Ishikawa (cell line): Measurements from ENCODE around the gene SAV1.

Experiments
- CEBPB ChIP-seq: IDR thresholded peaks from 2 replicates; pipeline ENCODE4 v1.6.1; 2012
- CREB1 ChIP-seq: IDR thresholded peaks from 2 replicates; pipeline ENCODE4 v1.6.1; 2012; ENCODE audit warnings: low read depth
- EGR1 ChIP-seq: IDR thresholded peaks from 2 replicates; pipeline ENCODE4 v1.6.1; 2012
- EP300 ChIP-seq: IDR thresholded peaks from 2 replicates; pipeline ENCODE4 v1.6.1; 2012; ENCODE audit warnings: borderline replicate concordance
- FOXM1 ChIP-seq: IDR thresholded peaks from 2 replicates; pipeline ENCODE4 v1.6.1; 2012; ENCODE audit warnings: low read depth, borderline replicate concordance
- NFIC ChIP-seq: IDR thresholded peaks from 2 replicates; pipeline ENCODE4 v1.6.1; 2012
- RAD21 ChIP-seq: IDR thresholded peaks from 2 replicates; pipeline ENCODE4 v1.6.1; 2012; ENCODE audit warnings: low read depth
- TAF1 ChIP-seq: IDR thresholded peaks from 2 replicates; pipeline ENCODE4 v1.6.1; 2012; ENCODE audit warnings: low read depth, mild to moderate bottlenecking
- TCF12 ChIP-seq: IDR thresholded peaks from 2 replicates; pipeline ENCODE4 v1.6.1; 2012; ENCODE audit warnings: low read depth
- YY1 ChIP-seq: IDR thresholded peaks from 2 replicates; pipeline ENCODE4 v1.6.1; 2012; ENCODE audit warnings: low read depth
- ZBTB7A ChIP-seq: IDR thresholded peaks from 2 replicates; pipeline ENCODE4 v1.6.1; 2012; ENCODE audit warnings: low read depth
- TF ChIP-seq, protein P1 (sequence below): IDR thresholded peaks from 2 replicates; pipeline ENCODE4 v1.6.1; 2012
- TF ChIP-seq, protein P2 (sequence below): IDR thresholded peaks from 2 replicates; pipeline ENCODE4 v1.6.1; 2012
- TF ChIP-seq, protein P3 (sequence below): IDR thresholded peaks from 2 replicates; pipeline ENCODE4 v1.6.1; 2012; ENCODE audit warnings: low read depth, mild to moderate bottlenecking

DNA sequence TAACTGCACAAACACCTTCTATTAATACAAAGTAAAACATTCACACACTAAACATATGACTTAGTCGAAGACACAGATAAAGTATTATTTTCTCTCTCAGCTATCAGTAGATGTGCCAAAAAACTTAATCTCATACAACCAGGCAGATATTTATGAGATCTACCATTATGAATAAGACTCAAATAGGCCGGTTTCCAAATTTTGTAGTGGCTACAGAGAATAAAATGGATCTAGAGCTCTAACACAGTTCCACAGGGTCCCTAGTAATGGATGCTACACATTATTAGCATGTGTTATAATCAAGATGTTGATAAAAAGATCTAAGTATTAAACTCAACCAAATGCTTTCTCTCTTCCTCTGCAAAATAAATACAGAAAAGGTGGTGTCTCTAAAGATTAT is 10.4 kb downstream of the SAV1 start:
- TF ChIP-seq TAF1 (no peak), EP300 (no peak), CEBPB (no peak), RAD21 (no peak), CREB1 (no peak), EGR1 (no peak), FOXM1 (no peak), ZBTB7A (no peak), YY1 (no peak), TCF12 (no peak), NFIC (no peak)
- TF ChIP-seq, protein P1, sequence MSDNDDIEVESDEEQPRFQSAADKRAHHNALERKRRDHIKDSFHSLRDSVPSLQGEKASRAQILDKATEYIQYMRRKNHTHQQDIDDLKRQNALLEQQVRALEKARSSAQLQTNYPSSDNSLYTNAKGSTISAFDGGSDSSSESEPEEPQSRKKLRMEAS = no peak
- TF ChIP-seq, protein P2, sequence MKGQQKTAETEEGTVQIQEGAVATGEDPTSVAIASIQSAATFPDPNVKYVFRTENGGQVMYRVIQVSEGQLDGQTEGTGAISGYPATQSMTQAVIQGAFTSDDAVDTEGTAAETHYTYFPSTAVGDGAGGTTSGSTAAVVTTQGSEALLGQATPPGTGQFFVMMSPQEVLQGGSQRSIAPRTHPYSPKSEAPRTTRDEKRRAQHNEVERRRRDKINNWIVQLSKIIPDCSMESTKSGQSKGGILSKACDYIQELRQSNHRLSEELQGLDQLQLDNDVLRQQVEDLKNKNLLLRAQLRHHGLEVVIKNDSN = no peak
- TF ChIP-seq, protein P3, sequence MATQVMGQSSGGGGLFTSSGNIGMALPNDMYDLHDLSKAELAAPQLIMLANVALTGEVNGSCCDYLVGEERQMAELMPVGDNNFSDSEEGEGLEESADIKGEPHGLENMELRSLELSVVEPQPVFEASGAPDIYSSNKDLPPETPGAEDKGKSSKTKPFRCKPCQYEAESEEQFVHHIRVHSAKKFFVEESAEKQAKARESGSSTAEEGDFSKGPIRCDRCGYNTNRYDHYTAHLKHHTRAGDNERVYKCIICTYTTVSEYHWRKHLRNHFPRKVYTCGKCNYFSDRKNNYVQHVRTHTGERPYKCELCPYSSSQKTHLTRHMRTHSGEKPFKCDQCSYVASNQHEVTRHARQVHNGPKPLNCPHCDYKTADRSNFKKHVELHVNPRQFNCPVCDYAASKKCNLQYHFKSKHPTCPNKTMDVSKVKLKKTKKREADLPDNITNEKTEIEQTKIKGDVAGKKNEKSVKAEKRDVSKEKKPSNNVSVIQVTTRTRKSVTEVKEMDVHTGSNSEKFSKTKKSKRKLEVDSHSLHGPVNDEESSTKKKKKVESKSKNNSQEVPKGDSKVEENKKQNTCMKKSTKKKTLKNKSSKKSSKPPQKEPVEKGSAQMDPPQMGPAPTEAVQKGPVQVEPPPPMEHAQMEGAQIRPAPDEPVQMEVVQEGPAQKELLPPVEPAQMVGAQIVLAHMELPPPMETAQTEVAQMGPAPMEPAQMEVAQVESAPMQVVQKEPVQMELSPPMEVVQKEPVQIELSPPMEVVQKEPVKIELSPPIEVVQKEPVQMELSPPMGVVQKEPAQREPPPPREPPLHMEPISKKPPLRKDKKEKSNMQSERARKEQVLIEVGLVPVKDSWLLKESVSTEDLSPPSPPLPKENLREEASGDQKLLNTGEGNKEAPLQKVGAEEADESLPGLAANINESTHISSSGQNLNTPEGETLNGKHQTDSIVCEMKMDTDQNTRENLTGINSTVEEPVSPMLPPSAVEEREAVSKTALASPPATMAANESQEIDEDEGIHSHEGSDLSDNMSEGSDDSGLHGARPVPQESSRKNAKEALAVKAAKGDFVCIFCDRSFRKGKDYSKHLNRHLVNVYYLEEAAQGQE = no peak
